Measurements from ENCODE around the gene TCEANC2.

The TCEANC2 gene

DNA sequence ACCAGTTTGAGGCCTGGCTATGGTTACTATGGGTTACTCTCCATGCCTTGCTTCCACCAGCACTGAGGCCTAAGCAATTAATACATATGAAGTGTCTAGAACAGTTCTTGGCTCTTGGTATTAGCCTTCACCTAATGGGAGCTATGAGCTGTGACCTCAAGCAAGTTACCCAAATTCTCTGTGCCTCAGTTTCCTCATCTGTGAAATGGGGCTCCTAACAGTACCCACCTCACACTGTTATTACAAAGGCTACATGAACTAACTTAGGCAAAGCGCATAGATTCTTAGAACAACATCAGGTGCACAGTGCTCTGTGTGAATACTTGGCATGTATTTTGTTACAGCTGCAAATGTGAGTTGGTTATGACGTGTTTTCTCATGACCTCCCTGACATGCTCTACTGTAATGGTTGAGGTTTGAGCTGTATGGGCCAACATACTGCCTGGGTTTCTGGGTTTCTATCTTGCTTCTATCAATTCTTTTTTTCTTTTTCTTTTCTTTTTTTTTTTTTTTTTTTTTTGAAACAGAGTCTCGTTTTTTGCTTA lies 72.9 kb downstream of the TCEANC2 start:
- DNase-seq (ENCODE audit: low read depth) = no peak
- no peak for TF ChIP-seq POLR2A (IDR thresholded peaks at IDR 0.05; ENCODE audit: extremely low read depth, insufficient read length)

DNA sequence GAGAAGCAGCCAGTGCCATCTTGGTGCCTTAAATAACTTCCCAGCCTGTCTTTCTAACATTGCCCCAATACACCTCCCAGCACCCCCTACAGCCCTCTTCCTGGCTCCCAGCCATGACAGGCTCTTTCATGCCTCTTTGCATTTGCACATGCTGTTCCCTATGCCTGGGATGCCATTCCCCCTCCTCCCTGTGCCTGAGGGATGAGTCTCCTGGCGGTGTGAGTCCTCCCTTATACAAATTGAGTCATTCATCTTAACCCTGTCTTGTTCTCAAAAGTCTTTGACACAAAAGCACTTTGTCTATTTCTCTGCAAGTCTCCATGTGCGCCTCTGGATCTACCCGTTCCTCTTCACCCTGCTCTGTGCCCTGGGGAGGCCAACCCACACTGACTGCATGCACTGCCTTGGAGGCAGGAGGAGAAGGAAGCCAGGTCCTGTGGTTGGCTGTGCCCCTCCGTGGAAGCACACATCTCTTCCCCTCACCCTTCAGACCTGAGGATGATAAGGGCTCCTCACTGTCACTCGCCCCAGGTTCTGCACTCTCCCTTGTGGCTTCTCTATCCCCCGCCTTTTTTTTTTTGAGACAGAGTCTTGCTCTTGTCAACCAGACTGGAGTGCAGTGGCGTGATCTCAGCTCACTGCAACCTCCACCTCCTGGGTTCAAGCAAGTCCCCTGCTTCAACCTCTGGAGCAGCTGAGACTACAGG lies 74.3 kb downstream of the TCEANC2 start:
- H3K4me3 ChIP-seq (ENCODE audit: low read depth, low read length) = no peak overlapping the region
- TF ChIP-seq, protein P1, sequence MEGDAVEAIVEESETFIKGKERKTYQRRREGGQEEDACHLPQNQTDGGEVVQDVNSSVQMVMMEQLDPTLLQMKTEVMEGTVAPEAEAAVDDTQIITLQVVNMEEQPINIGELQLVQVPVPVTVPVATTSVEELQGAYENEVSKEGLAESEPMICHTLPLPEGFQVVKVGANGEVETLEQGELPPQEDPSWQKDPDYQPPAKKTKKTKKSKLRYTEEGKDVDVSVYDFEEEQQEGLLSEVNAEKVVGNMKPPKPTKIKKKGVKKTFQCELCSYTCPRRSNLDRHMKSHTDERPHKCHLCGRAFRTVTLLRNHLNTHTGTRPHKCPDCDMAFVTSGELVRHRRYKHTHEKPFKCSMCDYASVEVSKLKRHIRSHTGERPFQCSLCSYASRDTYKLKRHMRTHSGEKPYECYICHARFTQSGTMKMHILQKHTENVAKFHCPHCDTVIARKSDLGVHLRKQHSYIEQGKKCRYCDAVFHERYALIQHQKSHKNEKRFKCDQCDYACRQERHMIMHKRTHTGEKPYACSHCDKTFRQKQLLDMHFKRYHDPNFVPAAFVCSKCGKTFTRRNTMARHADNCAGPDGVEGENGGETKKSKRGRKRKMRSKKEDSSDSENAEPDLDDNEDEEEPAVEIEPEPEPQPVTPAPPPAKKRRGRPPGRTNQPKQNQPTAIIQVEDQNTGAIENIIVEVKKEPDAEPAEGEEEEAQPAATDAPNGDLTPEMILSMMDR (IDR thresholded peaks at IDR 0.05; ENCODE audit: low read depth, low read length) = no peak
- TF ChIP-seq MYC (IDR thresholded peaks at IDR 0.05; ENCODE audit: low read depth, low read length) = no peak
- TF ChIP-seq, protein P2, sequence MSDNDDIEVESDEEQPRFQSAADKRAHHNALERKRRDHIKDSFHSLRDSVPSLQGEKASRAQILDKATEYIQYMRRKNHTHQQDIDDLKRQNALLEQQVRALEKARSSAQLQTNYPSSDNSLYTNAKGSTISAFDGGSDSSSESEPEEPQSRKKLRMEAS (IDR thresholded peaks at IDR 0.05; ENCODE audit: low read depth, low read length) = no peak
- no peak for DNase-seq (ENCODE audit: low read depth)

More for the DNA sequence above, 72.9 kb downstream of the TCEANC2 start:
- no peak overlapping the region for H3K4me3 ChIP-seq (ENCODE audit: low read depth, low read length)

DNA sequence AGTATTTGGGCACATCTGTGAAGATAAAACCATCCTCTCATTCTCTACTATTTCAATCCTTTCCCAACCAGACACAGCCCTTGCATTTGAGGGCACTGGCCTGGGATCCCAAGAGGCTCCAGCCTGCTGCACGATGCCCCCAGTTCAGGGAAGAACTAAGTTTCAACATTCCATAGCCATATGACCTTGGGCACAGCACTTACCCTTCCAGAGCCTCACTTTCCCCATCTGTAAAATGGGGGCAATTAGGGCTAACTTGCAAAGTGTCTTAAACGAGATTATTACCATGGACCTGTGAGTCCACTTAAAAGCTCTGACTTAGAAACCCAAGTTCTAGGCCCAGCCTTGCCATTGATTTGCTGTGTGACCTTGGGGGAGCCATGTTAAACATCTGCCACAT lies 76.5 kb downstream of the TCEANC2 start:
- no peak overlapping the region for H3K4me3 ChIP-seq (ENCODE audit: low read depth, low read length)
- TF ChIP-seq, protein P2 (IDR thresholded peaks at IDR 0.05; ENCODE audit: low read depth, low read length) = no peak
- TF ChIP-seq POLR2A (IDR thresholded peaks at IDR 0.05; ENCODE audit: extremely low read depth, insufficient read length) (no peak), MYC (IDR thresholded peaks at IDR 0.05; ENCODE audit: low read depth, low read length) (no peak)
- TF ChIP-seq, protein P1 (IDR thresholded peaks at IDR 0.05; ENCODE audit: low read depth, low read length) = no peak
- no peak for DNase-seq (ENCODE audit: low read depth)

DNA sequence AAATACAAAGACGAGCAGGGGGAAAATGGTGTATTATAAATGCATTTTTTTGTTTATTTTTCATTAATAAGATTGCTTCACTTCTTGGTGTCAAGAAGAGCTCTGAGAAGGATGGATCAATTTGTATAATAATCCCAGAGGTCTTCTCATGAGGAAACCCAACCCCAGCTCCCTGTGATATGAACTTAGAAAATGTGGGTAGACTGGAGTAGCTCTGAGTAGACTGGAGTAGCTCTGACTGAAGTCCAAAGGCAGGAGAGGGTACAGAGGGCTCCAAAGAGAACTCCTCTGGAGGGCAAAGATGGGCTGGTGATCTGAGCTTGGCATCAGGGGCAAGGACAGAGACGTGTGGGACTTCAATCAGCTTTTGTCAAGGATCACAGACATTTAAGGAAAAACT lies 78.0 kb downstream of the TCEANC2 start:
- DNase-seq (ENCODE audit: low read depth) = no peak
- TF ChIP-seq, protein P2 (IDR thresholded peaks at IDR 0.05; ENCODE audit: low read depth, low read length) = no peak
- TF ChIP-seq, protein P1 (IDR thresholded peaks at IDR 0.05; ENCODE audit: low read depth, low read length) = no peak
- TF ChIP-seq POLR2A (IDR thresholded peaks at IDR 0.05; ENCODE audit: extremely low read depth, insufficient read length) = no peak
- TF ChIP-seq MYC (IDR thresholded peaks at IDR 0.05; ENCODE audit: low read depth, low read length) = no peak

DNA sequence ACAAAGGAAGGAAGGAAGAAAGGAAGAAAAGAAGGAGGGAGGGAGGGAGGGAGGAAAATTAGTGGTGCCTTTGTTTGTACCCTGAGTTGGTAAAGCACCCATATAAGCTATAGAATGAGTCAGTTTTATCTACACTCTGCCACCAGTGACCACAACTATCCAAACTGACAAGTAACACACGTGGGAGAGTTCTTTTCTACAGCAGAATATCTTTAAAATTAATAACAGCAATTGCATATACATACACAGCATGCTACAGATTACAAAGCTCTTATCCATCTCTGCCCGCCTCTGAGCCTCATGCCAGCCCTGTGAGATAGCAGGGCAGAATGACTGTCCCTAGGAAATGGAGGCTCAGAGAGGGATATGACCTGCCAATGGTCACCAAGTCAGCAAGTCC lies 79.1 kb downstream of the TCEANC2 start:
- TF ChIP-seq, protein P2 (IDR thresholded peaks at IDR 0.05; ENCODE audit: low read depth, low read length) = no peak
- TF ChIP-seq POLR2A (IDR thresholded peaks at IDR 0.05; ENCODE audit: extremely low read depth, insufficient read length) (no peak), MYC (IDR thresholded peaks at IDR 0.05; ENCODE audit: low read depth, low read length) (no peak)
- TF ChIP-seq, protein P1 (IDR thresholded peaks at IDR 0.05; ENCODE audit: low read depth, low read length) = no peak
- DNase-seq (ENCODE audit: low read depth) = no peak
- H3K4me3 ChIP-seq (ENCODE audit: low read depth, low read length) = no peak overlapping the region

More for the DNA sequence above, 78.0 kb downstream of the TCEANC2 start:
- H3K4me3 ChIP-seq (ENCODE audit: low read depth, low read length) = no peak overlapping the region

DNA sequence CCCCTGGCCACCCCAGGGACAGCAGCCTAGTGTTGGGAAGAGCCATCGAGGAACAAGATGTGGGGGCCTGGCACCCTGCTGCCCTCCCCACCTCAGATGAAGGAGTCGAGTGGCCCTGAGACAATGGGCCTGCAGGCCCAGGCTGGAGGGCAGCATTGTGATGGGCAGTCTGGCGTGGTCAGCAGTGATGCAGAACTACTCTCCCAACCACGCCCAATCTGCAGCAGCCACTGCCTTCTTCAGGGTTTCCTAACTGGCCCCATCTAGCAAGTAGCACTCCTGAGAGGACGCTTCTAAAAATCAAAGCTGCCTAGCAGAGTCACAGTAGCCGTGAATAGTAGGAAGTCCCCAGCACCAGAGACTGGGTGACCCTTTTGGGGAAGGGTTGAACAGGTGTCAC lies 80.9 kb downstream of the TCEANC2 start:
- no peak for DNase-seq (ENCODE audit: low read depth)
- H3K4me3 ChIP-seq (ENCODE audit: low read depth, low read length) = no peak overlapping the region
- TF ChIP-seq, protein P1 (IDR thresholded peaks at IDR 0.05; ENCODE audit: low read depth, low read length) = no peak
- TF ChIP-seq MYC (IDR thresholded peaks at IDR 0.05; ENCODE audit: low read depth, low read length) (no peak), POLR2A (IDR thresholded peaks at IDR 0.05; ENCODE audit: extremely low read depth, insufficient read length) (no peak)
- TF ChIP-seq, protein P2 (IDR thresholded peaks at IDR 0.05; ENCODE audit: low read depth, low read length) = no peak
